K562 (cell line): Measurements from ENCODE around the gene CERCAM. TPM values are rescaled to one million over a fixed set of nuclear protein-coding genes. Genes with fewer than 3 reads are reported as not detected.

Experiments
- ATF1 ChIP-seq, 2 experiments: fragments of 450-650 bp in 1 of 2; IDR thresholded peaks; 2 replicates each; pipeline ENCODE4 v1.6.1; 2016; ENCODE audit warnings: missing compliant biosample characterization in 1 of 2, missing genetic modification characterization in 1 of 2
- ATF3 ChIP-seq, 2 experiments: fragments of 450-650 bp in 1 of 2; sonication (generic) in 1 of 2; formaldehyde crosslinking in 1 of 2; IDR thresholded peaks in 1 of 2; conservative IDR thresholded peaks in 1 of 2; 2 replicates each; pipeline versions ENCODE4 v1.6.1 to v1.8.1; 2016 to 2023; ENCODE audit warnings: mild to moderate bottlenecking in 2 of 2, moderate library complexity in 2 of 2, inconsistent platforms in 1 of 2, missing genetic modification reagents in 1 of 2
- DNMT1 ChIP-seq: fragments of 450-650 bp; IDR thresholded peaks from 2 replicates; pipeline ENCODE4 v1.6.1; 2016; ENCODE audit warnings: antibody characterized with exemption, mild to moderate bottlenecking
- HLTF ChIP-seq: fragments of 450-650 bp; IDR thresholded peaks from 2 replicates; pipeline ENCODE4 v1.6.1; 2016
- HNRNPK ChIP-seq: fragments of 200-400 bp; formaldehyde crosslinking; IDR thresholded peaks from one replicate; pipeline ENCODE4 v1.6.1; 2018; ENCODE audit warnings: mild to moderate bottlenecking, low read depth, low read length; ENCODE audit not compliant: poor library complexity, severe bottlenecking
- KDM4B ChIP-seq, 2 experiments: fragments of 450-650 bp in 1 of 2; sonication (generic) in 1 of 2; IDR thresholded peaks; 2 replicates each; pipeline ENCODE4 v1.6.1; 2016 to 2017; ENCODE audit warnings: borderline replicate concordance in 2 of 2, antibody characterized with exemption in 1 of 2, low read depth in 1 of 2, mild to moderate bottlenecking in 1 of 2
- MCM2 ChIP-seq: fragments of 450-650 bp; IDR thresholded peaks from 2 replicates; pipeline ENCODE4 v1.6.1; 2017; ENCODE audit warnings: low read depth, mild to moderate bottlenecking
- MCM7 ChIP-seq, 2 experiments: fragments of 450-650 bp; IDR thresholded peaks; 2 replicates each; pipeline ENCODE4 v1.6.1; 2016 to 2018
- MTA2 ChIP-seq: fragments of 450-650 bp; IDR thresholded peaks from 2 replicates; pipeline ENCODE4 v1.6.1; 2016; ENCODE audit warnings: low read depth
- NR0B1 ChIP-seq: fragments of 450-650 bp; IDR thresholded peaks from one replicate; pipeline ENCODE4 v1.6.1; 2018; ENCODE audit warnings: mild to moderate bottlenecking, moderate library complexity; ENCODE audit not compliant: partially characterized antibody
- RHOXF2B ChIP-seq: fragments of 250-450 bp; sonication (Bioruptor Pico); conservative IDR thresholded peaks from 2 replicates; pipeline ENCODE4 v1.5.1; 2021
- SMAD4 ChIP-seq: fragments of 250-450 bp; sonication (Bioruptor Pico); conservative IDR thresholded peaks from 2 replicates; pipeline ENCODE4 v1.8.0; 2021; ENCODE audit warnings: inconsistent platforms, mild to moderate bottlenecking, moderate library complexity
- SMARCA4 ChIP-seq: fragments of 450-650 bp; IDR thresholded peaks from 2 replicates; pipeline ENCODE4 v1.6.1; 2016
- TARDBP ChIP-seq: fragments of 450-650 bp; IDR thresholded peaks from 2 replicates; pipeline ENCODE4 v1.6.1; 2016
- TRIM24 ChIP-seq, 2 experiments: fragments of 450-650 bp; IDR thresholded peaks; 2 replicates each; pipeline ENCODE4 v1.6.1; 2016
- ZNF212 ChIP-seq: fragments of 450-650 bp; formaldehyde crosslinking; IDR thresholded peaks from 2 replicates; pipeline ENCODE4 v1.4.0; 2020; ENCODE audit warnings: mild to moderate bottlenecking
- ZNF274 ChIP-seq: IDR thresholded peaks from 2 replicates; pipeline ENCODE4 v1.6.1; 2011; ENCODE audit warnings: low read depth, mild to moderate bottlenecking, low read length, moderate library complexity, borderline replicate concordance
- ZNF280A ChIP-seq: fragments of 450-650 bp; IDR thresholded peaks from 2 replicates; pipeline ENCODE4 v1.6.1; 2018; ENCODE audit warnings: mild to moderate bottlenecking, low read depth; ENCODE audit not compliant: partially characterized antibody
- ZNF609 ChIP-seq: sonication (generic); formaldehyde crosslinking; IDR thresholded peaks from 2 replicates; pipeline ENCODE4 v1.8.1; 2023; ENCODE audit warnings: missing genetic modification reagents, mild to moderate bottlenecking, borderline replicate concordance
- ZNF764 ChIP-seq: fragments of 250-450 bp; sonication (Bioruptor Pico); IDR thresholded peaks from 2 replicates; pipeline ENCODE4 v1.4.0; 2020; ENCODE audit warnings: low read depth, mild to moderate bottlenecking, moderate library complexity
- ZNF77 ChIP-seq: fragments of 250-450 bp; sonication (Bioruptor Pico); IDR thresholded peaks from 2 replicates; pipeline ENCODE4 v1.5.0; 2020
- polyA plus RNA-seq, 8 experiments: library from polyadenylated mRNA; depleted of rRNA in 4 of 8; stranded (reverse) in 5 of 8; unstranded in 3 of 8; fragments of >200 nt; fragmentation: Nextera tagmentation in 2 of 8; fragmentation: Illumina TruSeq in 1 of 8; extraction: Ambion mirVana in 2 of 8; extraction: Trizol in 1 of 8; gene quantifications; 2 replicates each; pipeline versions ENCODE4 v1.2.1 to v1.2.3, GENCODE V29; 2011 to 2014; ENCODE audit warnings: inconsistent platforms in 1 of 8, missing spikeins in 1 of 8
- total RNA-seq, 7 experiments: library from RNA; depleted of rRNA in 6 of 7; stranded (reverse); fragments of >200 nt in 6 of 7; fragmentation: Illumina TruSeq in 2 of 7; extraction: Trizol in 2 of 7; gene quantifications; 2 replicates each; pipeline versions ENCODE4 v1.2.1 to v1.2.3, GENCODE V29; 2011 to 2021; ENCODE audit warnings: low replicate concordance in 1 of 7

Gene CERCAM
- total and polyA plus RNA-seq, 9 of the 15 experiments (the other 6 are each of a cell fraction or from before 2014, with no cell fraction given): 0.75 to 24.0 (median 18.0) TPM

- TF ChIP-seq KDM4B (IDR thresholded peaks at IDR 0.05; ENCODE audit: borderline replicate concordance in 2 of 2, low read depth in 1 of 2) (no peak), MTA2 (no peak), ZNF77 (CRISPR knock-in tag) (no peak), TARDBP (no peak), ZNF280A (no peak), ZNF212 (CRISPR knock-in tag) (no peak), HLTF (no peak), ATF1 (CRISPR knock-in tag; IDR thresholded peaks at IDR 0.05) (no peak; the same call in 1 of the 2 replicates), ATF1 (tag; IDR thresholded peaks at IDR 0.05) (peak; percentile 94), SMARCA4 (no peak), SMAD4 (CRISPR knock-in tag) (peak; percentile 80), MCM2 (no peak), ZNF764 (CRISPR knock-in tag) (no peak), TRIM24 (IDR thresholded peaks at IDR 0.05) (no peak), ZNF274 (no peak), HNRNPK (no peak), ATF3 (IDR thresholded peaks at IDR 0.05) (0 out of 2 replicates have a peak, but pooled peaks have one; percentile 27), ATF3 (CRISPR knock-in tag; conservative IDR thresholded peaks at IDR 0.05) (no peak), DNMT1 (no peak), RHOXF2B (CRISPR knock-in tag) (no peak), NR0B1 (no peak), MCM7 (IDR thresholded peaks at IDR 0.05) (no peak), ZNF609 (CRISPR knock-in tag) (no peak)
Observed at GRCh38 chr9:128455849-128456612, 35.4 kb downstream of the CERCAM start, which contains the start of gene ODF2 (continued).
